Astrocyte (in vitro differentiated cells and primary cell): Measurements from ENCODE around the gene CAMK1D.

ENCODE experiments used
- EZH2 ChIP-seq: IDR thresholded peaks from 2 replicates; pipeline ENCODE4 v1.6.1; 2012; ENCODE audit warnings: mild to moderate bottlenecking, low read length, inconsistent platforms; ENCODE audit not compliant: insufficient read depth
- TF ChIP-seq, protein P1 (sequence below): IDR thresholded peaks from 2 replicates; pipeline ENCODE4 v1.5.1; 2011; ENCODE audit warnings: low read depth, mild to moderate bottlenecking, inconsistent platforms, low read length, moderate library complexity; ENCODE audit not compliant: insufficient read depth

DNA sequence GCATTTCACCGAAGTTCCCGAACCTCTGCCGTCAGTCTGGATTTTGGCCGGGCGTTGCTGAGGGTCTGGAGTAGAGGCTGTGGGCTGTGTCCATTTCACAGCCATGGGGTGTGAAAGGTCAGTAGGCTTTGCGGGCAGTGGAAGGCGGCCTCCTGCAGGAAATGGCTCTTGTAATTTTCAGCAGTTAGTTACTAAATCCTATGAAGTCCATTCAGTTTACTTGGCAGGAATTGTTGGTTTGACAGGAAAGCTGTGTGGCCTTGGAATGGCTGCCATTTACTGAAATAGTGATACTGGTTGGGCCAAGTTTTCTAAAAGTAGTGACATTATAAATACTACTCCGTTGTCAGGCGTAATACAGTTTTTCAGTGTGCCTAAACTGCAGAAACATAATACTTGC lies 348.4 kb downstream of the CAMK1D start:
- TF ChIP-seq, protein P1, sequence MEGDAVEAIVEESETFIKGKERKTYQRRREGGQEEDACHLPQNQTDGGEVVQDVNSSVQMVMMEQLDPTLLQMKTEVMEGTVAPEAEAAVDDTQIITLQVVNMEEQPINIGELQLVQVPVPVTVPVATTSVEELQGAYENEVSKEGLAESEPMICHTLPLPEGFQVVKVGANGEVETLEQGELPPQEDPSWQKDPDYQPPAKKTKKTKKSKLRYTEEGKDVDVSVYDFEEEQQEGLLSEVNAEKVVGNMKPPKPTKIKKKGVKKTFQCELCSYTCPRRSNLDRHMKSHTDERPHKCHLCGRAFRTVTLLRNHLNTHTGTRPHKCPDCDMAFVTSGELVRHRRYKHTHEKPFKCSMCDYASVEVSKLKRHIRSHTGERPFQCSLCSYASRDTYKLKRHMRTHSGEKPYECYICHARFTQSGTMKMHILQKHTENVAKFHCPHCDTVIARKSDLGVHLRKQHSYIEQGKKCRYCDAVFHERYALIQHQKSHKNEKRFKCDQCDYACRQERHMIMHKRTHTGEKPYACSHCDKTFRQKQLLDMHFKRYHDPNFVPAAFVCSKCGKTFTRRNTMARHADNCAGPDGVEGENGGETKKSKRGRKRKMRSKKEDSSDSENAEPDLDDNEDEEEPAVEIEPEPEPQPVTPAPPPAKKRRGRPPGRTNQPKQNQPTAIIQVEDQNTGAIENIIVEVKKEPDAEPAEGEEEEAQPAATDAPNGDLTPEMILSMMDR: no peak
- no peak for TF ChIP-seq EZH2
